ENCODE data around the gene P2RX6. TPM values are rescaled to one million over a fixed set of nuclear protein-coding genes. Genes with fewer than 3 reads are reported as not detected.
"Not testable (repeated sequence)": the region's sequence is repeated elsewhere in the genome, so short reads cannot be mapped to it uniquely, and the experiment has no call there.

Gene P2RX6
- total RNA-seq, 1 experiment from 2014 or later: 0.46 TPM

GRCh38 chr22:21055564-21055834 is 40.5 kb downstream of the P2RX6 start:
- intact Hi-C loops (cut with micrococcal nuclease; ENCODE audit: unreplicated experiment): no loop called here
- H3K27me3 ChIP-seq (ENCODE audit: control insufficient read depth, insufficient read depth, low read length): no peaks in the 10 kb centered on the region
- TF ChIP-seq TCF7L2 (IDR thresholded peaks at IDR 0.05; ENCODE audit: low read depth, low read length) (no peak), CTCF (IDR thresholded peaks at IDR 0.05) (no peak), POLR2AphosphoS5 (IDR thresholded peaks at IDR 0.05; ENCODE audit: low read depth, low read length) (no peak), REST (IDR thresholded peaks at IDR 0.05; ENCODE audit: insufficient read depth in 1 of 2, low read depth in 2 of 2, low read length in 1 of 2) (no peak), SIN3A (IDR thresholded peaks at IDR 0.05; ENCODE audit: borderline replicate concordance, insufficient read depth, low read depth, low read length) (no peak)
- H3K9me3 ChIP-seq (ENCODE audit: control insufficient read depth, insufficient read depth, low read depth, low read length): no peaks in the 10 kb centered on the region
- no peak overlapping the region for H3K27ac ChIP-seq (ENCODE audit: low read length)
- ChIA-PET POLR2A (no interaction called here), CTCF (no interaction called here)
- H3K36me3 ChIP-seq (ENCODE audit: control insufficient read depth, insufficient read depth, low read length): no peaks in the 10 kb centered on the region
- H3K4me3 ChIP-seq (ENCODE audit: low read depth in 2 of 2, low read length in 2 of 2): no peak overlapping the region
- DNase-seq (ENCODE audit: low read depth, low spot score) (no peak), ATAC-seq (no peak)
- BruUV-seq (replicated peaks): no TSS peak
- H3K4me1 ChIP-seq (ENCODE audit: control insufficient read depth, insufficient read depth, low read length): no peaks in the 10 kb centered on the region
- in situ Hi-C loops (cut with HindIII; ENCODE audit: low pct_unique_long_range_greater_than_20kb, low sequenced_read_pairs): no loop called here

- ChIA-PET POLR2A (no interaction called here), CTCF (no interaction called here)
- H3K27ac ChIP-seq (ENCODE audit: low read length): no peak overlapping the region
- in situ Hi-C loops (cut with HindIII; ENCODE audit: low pct_unique_long_range_greater_than_20kb, low sequenced_read_pairs): no loop called here
- ATAC-seq (no peak), DNase-seq (ENCODE audit: low read depth, low spot score) (no peak)
- no peaks in the 10 kb centered on the region for H3K4me1 ChIP-seq (ENCODE audit: control insufficient read depth, insufficient read depth, low read length)
- no peaks in the 10 kb centered on the region for H3K27me3 ChIP-seq (ENCODE audit: control insufficient read depth, insufficient read depth, low read length)
- BruUV-seq (replicated peaks): no TSS peak
- TF ChIP-seq CTCF (IDR thresholded peaks at IDR 0.05): no peak
- no peak for TF ChIP-seq TCF7L2 (IDR thresholded peaks at IDR 0.05; ENCODE audit: low read depth, low read length)
- no peak for TF ChIP-seq REST (IDR thresholded peaks at IDR 0.05; ENCODE audit: insufficient read depth in 1 of 2, low read depth in 2 of 2, low read length in 1 of 2)
- TF ChIP-seq SIN3A (IDR thresholded peaks at IDR 0.05; ENCODE audit: borderline replicate concordance, insufficient read depth, low read depth, low read length): no peak
- H3K36me3 ChIP-seq (ENCODE audit: control insufficient read depth, insufficient read depth, low read length): no peaks in the 10 kb centered on the region
- H3K4me3 ChIP-seq (ENCODE audit: low read depth in 2 of 2, low read length in 2 of 2): no peak overlapping the region
- intact Hi-C loops (cut with micrococcal nuclease; ENCODE audit: unreplicated experiment): no loop called here
- no peaks in the 10 kb centered on the region for H3K9me3 ChIP-seq (ENCODE audit: control insufficient read depth, insufficient read depth, low read depth, low read length)
Observed at GRCh38 chr22:21055880-21056319, 40.9 kb downstream of the P2RX6 start.

- BruUV-seq (replicated peaks); intact Hi-C loops (cut with micrococcal nuclease; ENCODE audit: unreplicated experiment); POLR2A ChIA-PET; ATAC-seq; H3K4me1 ChIP-seq (ENCODE audit: control insufficient read depth, insufficient read depth, low read length); H3K36me3 ChIP-seq (ENCODE audit: control insufficient read depth, insufficient read depth, low read length); H3K27ac ChIP-seq (ENCODE audit: low read length); H3K4me3 ChIP-seq (ENCODE audit: low read depth in 2 of 2, low read length in 2 of 2); DNase-seq (ENCODE audit: low read depth, low spot score); H3K27me3 ChIP-seq (ENCODE audit: control insufficient read depth, insufficient read depth, low read length); in situ Hi-C loops (cut with HindIII; ENCODE audit: low pct_unique_long_range_greater_than_20kb, low sequenced_read_pairs); H3K9me3 ChIP-seq (ENCODE audit: control insufficient read depth, insufficient read depth, low read depth, low read length); CTCF ChIA-PET: not testable (repeated sequence)
Observed at GRCh38 chr22:21060363-21060762, 45.4 kb downstream of the P2RX6 start.

GRCh38 chr22:21061660-21062321 is 46.8 kb downstream of the P2RX6 start:
- CTCF ChIA-PET; BruUV-seq (replicated peaks): not testable (repeated sequence)

More at GRCh38 chr22:21061660-21062321, 46.8 kb downstream of the P2RX6 start:
- in situ Hi-C loops (cut with HindIII; ENCODE audit: low pct_unique_long_range_greater_than_20kb, low sequenced_read_pairs); H3K27ac ChIP-seq (ENCODE audit: low read length); H3K4me3 ChIP-seq (ENCODE audit: low read depth in 2 of 2, low read length in 2 of 2); POLR2A ChIA-PET; ATAC-seq; H3K36me3 ChIP-seq (ENCODE audit: control insufficient read depth, insufficient read depth, low read length); H3K27me3 ChIP-seq (ENCODE audit: control insufficient read depth, insufficient read depth, low read length); intact Hi-C loops (cut with micrococcal nuclease; ENCODE audit: unreplicated experiment); H3K4me1 ChIP-seq (ENCODE audit: control insufficient read depth, insufficient read depth, low read length); H3K9me3 ChIP-seq (ENCODE audit: control insufficient read depth, insufficient read depth, low read depth, low read length); DNase-seq (ENCODE audit: low read depth, low spot score): not testable (repeated sequence)

Data from Panc1 (cell line).